ENCODE measurements around the gene PCBD2. TPM values are rescaled to one million over a fixed set of nuclear protein-coding genes. Genes with fewer than 3 reads are reported as not detected.

Gene PCBD2
- total and polyA plus RNA-seq, 4 experiments from 2014 or later: 11.5 to 15.6 (median 12.3) TPM

DNA sequence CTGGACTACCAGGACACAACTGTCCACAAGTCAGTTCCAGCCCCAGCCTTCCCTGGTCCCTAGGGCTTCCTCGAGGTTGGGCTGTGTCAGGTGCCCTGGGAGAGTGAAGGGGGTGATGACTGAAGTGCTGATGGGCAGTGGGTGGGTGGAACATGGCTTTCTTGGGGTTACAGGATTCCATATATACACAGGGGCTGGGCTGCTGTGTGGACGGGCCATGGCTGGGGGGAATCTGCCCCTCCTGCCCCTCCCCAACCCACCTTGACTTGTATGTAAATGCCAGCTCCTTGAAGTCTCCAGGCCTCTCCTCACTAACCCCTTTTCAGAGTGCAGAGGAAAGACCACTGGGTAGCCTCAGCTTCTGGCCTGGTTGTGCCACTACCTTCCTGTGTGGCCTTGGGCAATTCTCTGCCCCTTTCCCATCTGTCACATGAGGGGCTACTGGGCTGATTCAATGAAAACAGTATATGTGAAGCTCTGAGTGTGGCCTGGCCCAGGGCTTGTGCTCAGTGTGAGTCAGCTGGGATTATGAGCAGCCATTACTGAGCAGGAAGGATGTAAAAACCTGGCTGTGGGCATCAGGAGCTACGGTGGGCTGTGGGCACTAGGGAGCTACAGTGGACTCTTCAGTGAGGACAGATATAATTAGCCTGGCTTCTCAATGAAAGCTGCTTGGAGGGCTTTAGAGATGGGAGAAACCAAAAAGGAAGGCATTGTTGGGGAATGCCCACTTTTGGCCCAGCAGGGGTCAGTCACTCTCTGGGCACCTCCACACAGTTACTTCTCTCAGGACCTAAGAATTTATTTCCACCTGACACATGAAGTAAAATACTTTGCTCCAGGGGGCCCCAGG, 105.8 kb downstream of the PCBD2 start:
- Histone ChIP-seq H3K9me3 (ENCODE audit: control insufficient read depth in 1 of 2, low read length in 2 of 2) (no peaks in the 10 kb centered on the region), H3K4me3 (ENCODE audit: low read length in 2 of 2) (no peak overlapping the region), H3K27me3 (ENCODE audit: insufficient read depth, low read length) (no peaks in the 10 kb centered on the region), H3K36me3 (ENCODE audit: insufficient read depth, low read length) (no peaks in the 10 kb centered on the region), H3K4me1 (ENCODE audit: insufficient read depth, low read length) (no peaks in the 10 kb centered on the region), H3K27ac (ENCODE audit: low read depth, low read length) (no peak overlapping the region)
- Mint-ChIP-seq H3K9me3 (no peaks in the 10 kb centered on the region), H3K27ac (no peak overlapping the region), H3K4me3 (no peak overlapping the region), H3K27me3 (no peaks in the 10 kb centered on the region), H3K4me1 (no peaks in the 10 kb centered on the region), H3K36me3 (peaks cover 2 to 5% of the 10 kb centered on the region in 2 donors)
- no peak for DNase-seq
- intact Hi-C loops (cut with micrococcal nuclease): no loop called here
- ChIA-PET CTCF (ENCODE audit: partially characterized antibody) (no interaction called here), POLR2A (ENCODE audit: partially characterized antibody) (interaction anchor here (0.5 kb wide), 1 partner anchor 93 kb away, joined by 3 read pairs; no protein-coding TSS in a partner anchor)

DNA sequence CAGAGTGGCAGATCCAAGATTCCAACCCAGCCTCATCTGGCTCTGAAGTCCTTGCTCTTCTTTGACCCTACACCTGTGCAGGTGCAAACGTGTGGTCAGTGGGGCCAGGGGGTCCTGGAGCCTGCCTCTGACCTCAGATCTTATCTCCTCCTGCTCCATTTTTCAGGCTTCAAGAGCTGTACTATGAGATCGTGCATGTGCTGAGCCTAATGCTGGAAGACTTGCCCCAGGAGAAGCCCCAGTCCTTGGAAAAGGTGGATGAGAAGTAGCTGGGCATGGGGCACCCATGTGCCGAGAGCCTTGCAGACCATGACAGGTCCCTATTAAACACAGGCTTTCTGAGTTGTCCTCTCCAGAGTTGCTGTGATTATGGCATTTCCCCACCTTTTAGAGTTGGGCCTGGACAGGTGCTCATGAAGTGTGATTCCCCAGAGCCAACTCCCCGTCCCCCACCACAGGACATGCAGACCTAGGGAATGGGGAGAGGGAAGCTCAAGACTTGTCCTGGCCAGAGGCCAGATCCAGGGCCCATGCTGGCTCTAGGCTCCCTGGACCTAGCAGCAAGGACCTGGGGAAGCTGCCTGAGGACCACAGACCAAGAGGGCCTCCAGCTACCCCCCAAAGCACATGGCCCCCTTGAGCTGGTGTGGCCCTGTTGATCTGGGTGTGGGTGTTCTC, 106.6 kb downstream of the PCBD2 start:
- Mint-ChIP-seq H3K9me3 (no peaks in the 10 kb centered on the region), H3K36me3 (peaks cover 2 to 5% of the 10 kb centered on the region in 2 donors), H3K4me1 (no peaks in the 10 kb centered on the region), H3K27ac (no peak overlapping the region), H3K4me3 (no peak overlapping the region), H3K27me3 (no peaks in the 10 kb centered on the region)
- ChIA-PET POLR2A (ENCODE audit: partially characterized antibody) (no interaction called here), CTCF (ENCODE audit: partially characterized antibody) (no interaction called here)
- no peak overlapping the region for H3K4me3 ChIP-seq (ENCODE audit: low read length in 2 of 2)
- H3K27me3 ChIP-seq (ENCODE audit: insufficient read depth, low read length): no peaks in the 10 kb centered on the region
- intact Hi-C loops (cut with micrococcal nuclease): no loop called here
- DNase-seq: no peak
- H3K36me3 ChIP-seq (ENCODE audit: insufficient read depth, low read length): no peaks in the 10 kb centered on the region
- H3K27ac ChIP-seq (ENCODE audit: low read depth, low read length): no peak overlapping the region
- no peaks in the 10 kb centered on the region for H3K9me3 ChIP-seq (ENCODE audit: control insufficient read depth in 1 of 2, low read length in 2 of 2)
- no peaks in the 10 kb centered on the region for H3K4me1 ChIP-seq (ENCODE audit: insufficient read depth, low read length)

DNA sequence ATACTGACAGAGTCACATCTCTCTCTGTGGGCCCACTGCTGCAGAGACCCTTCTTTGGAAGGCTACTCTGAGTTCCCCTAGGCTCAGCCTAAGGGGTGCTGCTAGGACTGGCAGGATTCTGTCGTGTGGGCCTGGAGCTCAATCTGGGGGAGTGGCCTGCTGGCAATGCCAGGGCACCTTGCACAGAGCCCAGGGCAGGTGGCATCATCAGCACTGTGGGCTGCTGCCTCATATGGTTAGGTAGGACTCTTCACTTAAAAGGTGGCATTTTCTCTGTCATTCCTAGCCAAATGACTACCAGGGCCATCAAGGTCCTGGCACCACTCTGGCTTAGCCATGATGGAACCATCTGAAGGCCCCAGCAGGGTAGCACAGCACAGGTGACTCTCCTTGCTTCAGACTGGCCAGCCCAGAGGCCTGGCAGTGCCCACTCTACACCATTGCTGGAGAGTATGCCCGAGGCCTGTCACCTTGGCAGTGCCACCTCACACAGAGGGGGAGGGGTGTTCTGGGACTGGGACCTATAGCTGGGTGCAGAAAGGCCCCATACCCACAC, 107.2 kb downstream of the PCBD2 start:
- POLR2A ChIA-PET (ENCODE audit: partially characterized antibody): no interaction called here
- no peak overlapping the region for H3K27ac Mint-ChIP-seq
- no peaks in the 10 kb centered on the region for H3K9me3 Mint-ChIP-seq
- peaks cover 2 to 5% of the 10 kb centered on the region in 2 donors for H3K36me3 Mint-ChIP-seq
- CTCF ChIA-PET (ENCODE audit: partially characterized antibody): no interaction called here
- H3K4me1 Mint-ChIP-seq: no peaks in the 10 kb centered on the region
- no peaks in the 10 kb centered on the region for H3K9me3 ChIP-seq (ENCODE audit: control insufficient read depth in 1 of 2, low read length in 2 of 2)
- no peaks in the 10 kb centered on the region for H3K27me3 ChIP-seq (ENCODE audit: insufficient read depth, low read length)
- intact Hi-C loops (cut with micrococcal nuclease): no loop called here
- H3K4me3 ChIP-seq (ENCODE audit: low read length in 2 of 2): no peak overlapping the region
- H3K27ac ChIP-seq (ENCODE audit: low read depth, low read length): no peak overlapping the region
- H3K36me3 ChIP-seq (ENCODE audit: insufficient read depth, low read length): no peaks in the 10 kb centered on the region
- DNase-seq: no peak
- H3K4me3 Mint-ChIP-seq: no peak overlapping the region
- H3K27me3 Mint-ChIP-seq: no peaks in the 10 kb centered on the region
- no peaks in the 10 kb centered on the region for H3K4me1 ChIP-seq (ENCODE audit: insufficient read depth, low read length)

Small RNA genes lying within 50 kb of the gene (microRNA-seq; reads per million reads assigned to microRNA genes)
- not detected for gene MIR4461 (ENCODE audit: borderline microRNAs expressed, borderline number of aligned reads, borderline replicate concordance)

Other genes with a start within 250 kb of the PCBD2 start
- gene CAMLG, start 166.6 kb upstream of the PCBD2 start, total RNA-seq: 10 to 100 TPM; 26.7 to 33.8 TPM
- gene CAMLG, start 166.6 kb upstream of the PCBD2 start, polyA plus RNA-seq: 10 to 100 TPM; 41.0 to 48.2 TPM
- gene DDX46, start 146.4 kb upstream of the PCBD2 start, total RNA-seq: 10 to 100 TPM; 59.9 to 66.8 TPM
- 10 to 100 TPM; 19.6 to 25.1 TPM for gene DDX46, start 146.4 kb upstream of the PCBD2 start, polyA plus RNA-seq
- gene C5orf24, start 59.2 kb upstream of the PCBD2 start, total RNA-seq: 10 to 100 TPM; 33.4 to 33.9 TPM
- 1 to 10 TPM; 9.2 TPM for gene C5orf24, start 59.2 kb upstream of the PCBD2 start, polyA plus RNA-seq
- gene TXNDC15, start 30.8 kb upstream of the PCBD2 start, total RNA-seq: 10 to 100 TPM; 42.8 to 52.0 TPM
- gene TXNDC15, start 30.8 kb upstream of the PCBD2 start, polyA plus RNA-seq: 10 to 100 TPM; 14.4 to 23.0 TPM
- gene CATSPER3, start 62.8 kb downstream of the PCBD2 start, total RNA-seq: 1 to 10 TPM in 1 of 2 experiments, under 1 TPM in 1; 0.94 to 1.8 TPM
- under 1 TPM in 1 of 2 donors, not detected in 1; 0.68 TPM for gene CATSPER3, start 62.8 kb downstream of the PCBD2 start, polyA plus RNA-seq
- not detected for gene PITX1, start 129.1 kb downstream of the PCBD2 start, total RNA-seq
- gene PITX1, start 129.1 kb downstream of the PCBD2 start, polyA plus RNA-seq: not detected